NCI-H1105 treated with DMSO at 0.1 percent for 48 hours (cell line): Measurements from ENCODE around the gene FHOD1.

Experiments
- DNase-seq: peaks from one replicate; lab custom pipeline; 2025; lab: John Stamatoyannopoulos, UW

Gene FHOD1

DNA sequence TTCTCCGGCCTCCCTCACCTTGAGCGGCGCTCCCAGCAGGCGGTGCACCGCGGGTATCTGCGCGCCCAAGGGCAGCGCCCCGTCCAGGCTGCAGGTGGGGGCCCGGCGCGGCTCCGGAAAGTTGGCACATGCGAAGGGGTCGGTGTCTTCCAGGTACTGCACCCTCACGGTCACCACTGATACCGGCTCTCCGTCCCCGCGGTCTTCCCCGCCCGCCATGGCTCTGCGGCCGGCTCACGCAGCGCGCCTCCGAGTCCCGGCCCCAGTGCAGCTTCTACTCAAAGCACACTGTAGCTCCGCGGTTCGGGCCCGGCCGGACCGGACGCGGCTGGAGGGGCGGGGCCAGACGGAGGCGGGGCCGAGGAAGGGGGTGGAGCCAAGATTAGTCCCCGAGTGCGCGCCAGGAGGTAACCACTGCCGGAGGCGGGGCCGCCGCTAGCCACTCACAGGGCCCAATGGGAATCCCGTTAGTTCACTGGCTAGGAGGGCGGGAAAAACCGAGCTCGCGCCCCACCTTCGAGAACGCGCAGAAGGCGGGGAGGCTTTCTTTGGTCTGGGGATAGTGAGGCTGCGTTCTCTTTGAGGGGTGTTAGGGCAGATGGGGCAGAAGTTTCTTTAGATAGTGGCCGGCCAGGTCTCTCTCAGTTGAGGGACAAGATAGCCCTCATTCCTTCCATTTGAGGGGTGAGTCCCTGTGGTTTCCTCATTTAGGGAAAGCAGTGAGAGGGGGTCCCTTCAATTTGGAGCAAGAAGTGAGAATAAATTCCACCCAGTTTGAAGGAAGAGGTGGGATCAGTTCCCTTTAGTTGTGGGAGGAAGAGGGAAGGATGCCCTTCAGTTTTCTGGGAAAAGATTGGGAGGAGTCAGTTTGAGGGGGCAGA lies at the start of gene FHOD1:
Gene FHOD1 (minus strand): TSS at position 290 of the 881 bp plus-strand sequence. CDS start 71 bp downstream, at position 219.
- peak; percentile 84 for DNase-seq

DNA sequence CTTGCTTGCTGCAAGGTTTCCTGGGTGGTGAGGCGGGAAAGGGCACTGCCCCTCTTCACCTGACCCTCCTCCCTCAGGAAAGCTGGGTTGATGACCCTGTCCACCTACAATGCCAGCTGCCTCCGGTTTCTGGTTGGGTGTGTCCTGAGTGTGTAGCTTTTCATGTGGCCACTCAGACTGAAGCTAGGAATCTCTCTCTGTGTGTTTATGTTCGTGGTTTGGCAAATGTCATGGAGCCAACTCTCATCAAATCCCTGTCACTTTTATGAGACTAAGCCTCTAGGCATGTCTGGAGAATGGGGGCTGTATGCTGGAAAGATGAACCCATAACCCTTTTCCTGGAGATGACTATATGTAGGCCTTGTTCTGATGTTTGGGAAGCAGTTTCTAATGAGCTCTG lies 49.1 kb upstream of the FHOD1 start:
- DNase-seq = no peak

DNA sequence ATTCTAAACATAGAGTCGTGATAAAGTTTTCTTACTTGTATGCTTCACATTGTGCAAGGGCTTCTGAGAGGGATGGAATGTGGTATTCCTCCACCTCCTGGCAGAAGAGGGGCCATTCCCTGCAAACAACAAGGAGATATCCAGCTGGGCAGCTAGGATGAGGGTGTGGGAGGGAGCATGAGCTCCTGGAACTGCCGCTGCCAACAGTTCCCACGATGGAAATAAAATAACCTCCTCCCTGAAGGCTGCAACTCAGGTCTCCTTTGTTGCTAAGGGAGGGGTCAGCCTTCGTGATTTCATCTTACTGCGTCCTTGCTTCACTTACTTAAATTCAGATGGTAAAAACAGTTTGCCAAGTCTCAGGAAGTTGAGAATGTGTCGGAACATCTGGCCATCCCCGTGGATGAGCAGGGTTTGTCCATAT lies 47.7 kb upstream of the FHOD1 start:
- no peak for DNase-seq

DNA sequence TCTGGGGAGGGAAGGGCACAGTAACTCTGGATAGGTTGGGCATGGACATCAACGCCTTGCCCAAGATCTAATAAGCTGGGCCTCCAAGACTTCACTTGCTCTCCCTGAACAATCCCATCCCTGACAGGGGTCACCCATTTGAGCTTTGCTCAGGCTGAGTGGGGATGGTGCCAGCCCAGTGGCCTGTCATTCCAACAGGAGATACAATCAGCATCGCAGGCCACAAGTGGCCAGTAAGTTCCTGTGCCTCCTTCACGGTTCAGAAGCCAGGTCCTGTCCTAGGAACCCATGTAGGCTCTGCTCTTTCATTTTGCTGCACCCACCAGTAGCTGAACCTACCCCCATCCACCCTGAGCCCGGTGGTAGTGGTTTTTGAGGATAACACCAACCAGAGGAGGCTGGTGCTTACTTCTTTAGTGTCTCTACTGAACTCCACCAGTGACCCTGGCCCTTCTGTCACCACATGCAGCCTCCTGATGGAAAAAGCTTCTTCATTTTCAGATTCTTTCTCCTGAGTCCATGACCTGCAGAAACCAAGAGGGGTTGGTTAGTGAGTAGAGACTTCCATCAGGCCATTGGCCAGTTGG lies 47.0 kb upstream of the FHOD1 start:
- no peak for DNase-seq

DNA sequence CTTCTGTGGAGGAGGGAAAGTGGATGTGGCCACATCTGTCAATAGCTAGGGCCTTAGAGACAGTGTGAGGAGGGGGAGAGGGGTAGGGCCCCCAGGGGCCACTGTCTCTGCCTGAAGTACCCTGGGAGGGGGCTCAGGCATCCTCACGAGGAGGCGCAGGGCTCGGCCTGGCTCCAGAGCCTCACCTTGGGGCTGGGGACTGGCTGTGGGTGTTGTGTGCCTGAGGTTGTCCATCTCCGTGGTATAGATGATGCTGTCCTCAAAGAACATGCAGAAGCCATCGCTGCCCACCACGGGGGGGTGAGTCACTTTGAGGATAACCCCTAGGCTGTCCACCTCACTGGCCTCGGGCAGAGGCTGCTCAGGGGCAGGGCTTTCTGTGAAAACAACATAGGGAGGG lies 44.2 kb upstream of the FHOD1 start:
- DNase-seq = no peak

DNA sequence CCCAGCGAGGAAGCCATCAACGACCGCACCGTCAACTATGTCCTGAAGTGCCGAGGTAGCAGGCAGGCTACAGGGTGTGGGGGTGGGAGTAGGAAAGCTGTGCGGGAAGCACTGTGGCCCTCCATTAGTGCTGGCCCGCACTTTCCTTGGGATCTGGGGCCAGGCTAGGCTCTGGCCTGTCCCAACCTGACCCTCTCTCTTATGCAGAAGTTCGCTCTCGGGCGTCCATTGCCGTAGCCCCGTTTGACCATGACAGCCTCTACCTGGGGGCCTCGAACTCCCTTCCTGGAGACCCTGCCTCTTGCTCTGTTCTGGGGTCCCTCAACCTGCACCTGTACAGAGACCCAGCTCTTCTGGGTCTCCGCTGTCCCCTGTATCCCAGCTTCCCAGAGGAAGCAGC lies 40.7 kb upstream of the FHOD1 start:
- DNase-seq = no peak

DNA sequence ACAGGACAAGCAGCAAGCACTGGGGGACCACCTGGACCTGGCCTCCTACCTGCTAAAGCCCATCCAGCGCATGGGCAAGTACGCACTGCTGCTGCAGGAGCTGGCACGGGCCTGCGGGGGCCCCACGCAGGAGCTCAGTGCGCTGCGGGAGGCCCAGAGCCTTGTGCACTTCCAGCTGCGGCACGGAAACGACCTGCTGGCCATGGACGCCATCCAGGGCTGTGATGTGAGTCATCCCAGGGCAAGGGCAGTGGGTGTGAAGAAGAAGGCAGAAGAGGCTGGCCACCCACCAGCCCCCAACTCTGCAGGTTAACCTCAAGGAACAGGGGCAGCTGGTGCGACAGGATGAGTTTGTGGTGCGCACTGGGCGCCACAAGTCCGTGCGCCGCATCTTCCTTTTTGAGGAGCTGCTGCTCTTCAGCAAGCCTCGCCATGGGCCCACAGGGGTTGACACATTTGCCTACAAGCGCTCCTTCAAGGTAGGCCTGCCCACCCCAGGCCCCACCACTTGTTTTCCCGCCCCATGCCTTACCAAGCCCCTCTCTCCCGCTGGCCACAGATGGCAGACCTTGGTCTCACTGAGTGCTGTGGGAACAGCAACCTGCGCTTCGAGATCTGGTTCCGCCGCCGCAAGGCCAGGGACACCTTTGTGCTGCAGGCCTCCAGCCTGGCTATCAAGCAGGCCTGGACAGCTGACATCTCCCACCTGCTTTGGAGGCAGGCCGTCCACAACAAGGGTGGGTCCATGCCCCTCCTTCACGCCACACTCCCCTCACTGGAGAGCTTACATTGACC lies 39.4 kb upstream of the FHOD1 start:
- DNase-seq = no peak

DNA sequence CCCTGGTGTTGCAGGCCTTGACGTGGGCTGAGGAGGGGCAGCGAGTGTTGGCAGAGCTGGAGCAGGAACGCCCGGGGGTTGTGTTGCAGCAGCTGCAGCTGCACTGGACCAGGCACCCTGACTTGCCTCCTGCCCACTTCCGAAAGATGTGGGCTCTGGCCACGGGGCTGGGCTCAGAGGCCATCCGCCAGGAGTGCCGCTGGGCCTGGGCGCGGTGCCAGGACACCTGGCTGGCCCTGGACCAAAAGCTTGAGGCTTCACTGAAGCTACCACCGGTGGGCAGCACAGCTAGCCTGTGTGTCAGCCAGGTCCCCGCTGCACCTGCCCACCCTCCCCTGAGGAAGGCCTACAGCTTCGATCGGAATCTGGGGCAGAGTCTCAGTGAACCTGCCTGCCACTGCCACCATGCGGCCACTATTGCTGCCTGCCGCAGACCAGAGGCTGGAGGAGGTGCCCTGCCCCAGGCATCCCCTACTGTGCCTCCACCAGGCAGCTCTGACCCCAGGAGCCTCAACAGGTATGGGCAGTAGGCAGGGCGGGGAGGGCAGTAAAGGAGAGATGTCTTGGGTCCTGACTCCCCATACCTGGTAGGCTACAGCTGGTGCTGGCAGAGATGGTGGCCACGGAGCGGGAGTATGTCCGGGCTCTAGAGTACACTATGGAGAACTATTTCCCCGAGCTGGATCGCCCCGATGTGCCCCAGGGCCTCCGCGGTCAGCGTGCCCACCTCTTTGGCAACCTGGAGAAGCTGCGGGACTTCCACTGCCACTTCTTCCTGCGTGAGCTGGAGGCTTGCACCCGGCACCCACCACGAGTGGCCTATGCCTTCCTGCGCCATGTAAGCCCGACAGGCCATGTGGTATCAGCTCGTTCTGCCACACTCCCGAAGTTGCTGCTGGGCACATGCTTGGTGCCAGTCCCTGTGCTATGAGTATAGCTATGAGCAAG lies 37.7 kb upstream of the FHOD1 start:
- peak; percentile 75 for DNase-seq

DNA sequence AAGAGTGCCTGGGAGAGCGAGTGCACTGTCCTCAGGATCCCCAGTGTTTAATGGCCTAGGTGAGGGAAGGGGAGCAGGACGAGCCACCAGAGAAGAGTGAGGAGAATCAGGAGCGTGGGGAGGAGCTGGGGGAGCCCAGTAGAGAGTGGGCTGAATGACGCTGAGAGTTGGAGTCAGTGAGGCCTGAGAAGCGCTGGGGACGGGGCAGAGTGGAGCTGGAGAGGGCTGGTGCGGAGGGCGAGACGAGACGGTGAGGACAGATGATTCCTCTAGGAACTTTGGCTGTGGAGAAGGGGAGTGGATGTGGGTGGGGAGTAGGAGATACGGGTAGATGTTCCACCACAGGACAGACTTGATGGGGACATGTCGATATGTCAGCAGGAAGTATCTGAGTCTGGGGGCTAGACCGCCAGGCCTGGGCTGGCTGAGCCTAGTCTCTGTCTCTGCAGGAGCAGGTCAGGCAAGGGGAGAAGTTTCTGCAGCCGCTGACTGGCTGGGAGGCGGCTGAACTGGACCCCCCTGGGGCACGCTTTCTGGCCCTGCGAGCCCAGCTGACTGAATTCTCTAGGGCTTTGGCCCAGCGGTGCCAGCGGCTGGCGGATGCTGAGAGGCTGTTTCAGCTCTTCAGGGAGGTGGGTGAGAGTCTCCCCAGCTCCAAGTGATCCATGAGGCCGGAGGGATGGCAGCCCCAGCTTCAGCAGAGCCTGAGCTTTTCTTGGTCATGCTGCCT lies 36.7 kb upstream of the FHOD1 start:
- DNase-seq = no peak

DNA sequence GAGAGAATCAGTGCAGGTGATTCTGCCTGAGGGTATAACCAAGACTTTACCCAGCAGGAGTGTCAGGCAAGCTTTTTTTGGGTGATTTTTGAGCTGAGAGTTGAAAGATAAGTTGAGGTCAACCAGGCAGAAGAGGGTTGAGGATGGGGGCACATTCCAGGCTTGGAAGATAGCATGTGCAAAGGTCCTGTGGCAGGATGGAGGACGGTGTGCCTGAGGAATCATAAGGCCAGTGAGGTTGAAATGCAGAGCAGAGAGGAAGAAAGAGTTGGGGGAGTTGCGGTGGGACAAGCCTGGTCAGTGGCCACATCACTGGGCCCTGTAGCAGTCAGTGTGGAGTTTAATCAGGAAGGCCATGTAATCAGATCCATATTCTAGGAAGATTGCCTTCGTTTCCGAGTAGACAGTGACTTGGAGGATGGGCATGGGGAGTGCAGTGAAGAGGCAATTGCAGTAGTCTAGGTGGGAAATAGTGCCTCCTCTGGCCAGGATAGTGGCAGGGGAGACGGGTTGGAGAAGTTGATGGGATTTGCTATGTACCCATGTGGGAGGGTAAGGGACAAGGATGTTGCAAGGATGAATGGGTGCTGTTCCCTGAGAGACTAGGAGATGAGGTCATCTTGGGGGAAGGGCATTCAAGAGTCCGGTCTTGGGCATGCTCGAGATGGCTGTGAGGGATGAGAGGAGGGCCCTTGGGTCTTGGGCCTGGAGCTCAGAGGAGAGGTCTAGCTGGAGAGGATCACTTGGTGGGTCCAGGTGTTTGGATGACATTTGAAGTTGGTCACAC lies 36.0 kb upstream of the FHOD1 start:
- DNase-seq = no peak

DNA sequence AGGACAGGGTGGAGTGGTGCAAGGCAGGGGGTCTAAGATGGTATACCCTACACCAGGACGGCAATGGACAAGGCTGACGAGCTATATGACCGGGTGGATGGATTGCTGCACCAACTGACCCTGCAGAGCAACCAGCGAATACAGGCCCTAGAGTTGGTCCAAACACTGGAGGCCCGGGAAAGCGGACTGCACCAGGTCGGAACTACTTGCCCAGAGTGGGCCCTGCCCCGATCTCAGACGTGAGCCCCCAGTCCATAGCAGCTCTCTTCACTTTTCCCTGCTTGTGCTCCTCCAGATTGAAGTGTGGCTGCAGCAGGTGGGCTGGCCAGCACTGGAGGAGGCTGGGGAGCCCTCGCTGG lies 35.1 kb upstream of the FHOD1 start:
- DNase-seq = no peak

DNA sequence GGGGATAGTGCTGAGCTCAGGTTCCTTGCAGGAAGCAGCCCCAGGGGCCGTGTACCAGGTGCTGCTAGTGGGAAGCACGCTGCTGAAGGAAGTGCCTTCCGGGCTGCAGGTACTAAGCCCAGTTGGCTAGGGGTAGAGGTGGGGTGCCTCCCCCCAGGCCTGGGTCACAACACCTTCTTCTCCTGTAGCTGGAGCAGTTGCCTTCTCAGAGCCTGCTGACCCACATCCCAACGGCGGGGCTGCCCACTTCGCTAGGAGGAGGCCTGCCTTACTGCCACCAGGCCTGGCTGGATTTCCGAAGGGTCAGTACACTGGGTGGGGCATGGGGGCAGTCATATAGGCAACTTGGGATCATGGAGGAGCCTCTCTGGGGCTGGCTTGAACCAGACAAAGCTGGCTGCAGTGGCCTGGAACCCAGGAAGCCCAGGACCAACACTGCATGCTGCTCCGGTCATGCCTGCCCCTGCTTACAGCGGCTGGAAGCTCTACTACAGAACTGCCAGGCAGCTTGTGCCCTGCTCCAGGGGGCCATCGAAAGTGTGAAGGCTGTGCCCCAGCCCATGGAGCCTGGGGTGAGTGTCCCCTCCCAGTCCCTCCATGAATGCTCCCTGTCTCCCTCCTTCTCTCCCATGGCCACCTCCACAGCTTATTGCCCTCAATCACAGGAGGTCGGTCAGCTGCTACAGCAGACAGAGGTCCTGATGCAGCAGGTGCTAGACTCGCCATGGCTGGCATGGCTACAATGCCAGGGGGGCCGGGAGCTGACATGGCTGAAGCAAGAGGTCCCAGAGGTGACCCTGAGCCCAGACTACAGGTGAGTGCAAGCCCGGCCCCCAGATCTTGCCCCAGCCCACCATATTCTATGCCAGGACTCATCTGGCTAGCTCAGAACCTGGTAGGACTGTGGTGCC lies 34.5 kb upstream of the FHOD1 start:
- no peak for DNase-seq

DNA sequence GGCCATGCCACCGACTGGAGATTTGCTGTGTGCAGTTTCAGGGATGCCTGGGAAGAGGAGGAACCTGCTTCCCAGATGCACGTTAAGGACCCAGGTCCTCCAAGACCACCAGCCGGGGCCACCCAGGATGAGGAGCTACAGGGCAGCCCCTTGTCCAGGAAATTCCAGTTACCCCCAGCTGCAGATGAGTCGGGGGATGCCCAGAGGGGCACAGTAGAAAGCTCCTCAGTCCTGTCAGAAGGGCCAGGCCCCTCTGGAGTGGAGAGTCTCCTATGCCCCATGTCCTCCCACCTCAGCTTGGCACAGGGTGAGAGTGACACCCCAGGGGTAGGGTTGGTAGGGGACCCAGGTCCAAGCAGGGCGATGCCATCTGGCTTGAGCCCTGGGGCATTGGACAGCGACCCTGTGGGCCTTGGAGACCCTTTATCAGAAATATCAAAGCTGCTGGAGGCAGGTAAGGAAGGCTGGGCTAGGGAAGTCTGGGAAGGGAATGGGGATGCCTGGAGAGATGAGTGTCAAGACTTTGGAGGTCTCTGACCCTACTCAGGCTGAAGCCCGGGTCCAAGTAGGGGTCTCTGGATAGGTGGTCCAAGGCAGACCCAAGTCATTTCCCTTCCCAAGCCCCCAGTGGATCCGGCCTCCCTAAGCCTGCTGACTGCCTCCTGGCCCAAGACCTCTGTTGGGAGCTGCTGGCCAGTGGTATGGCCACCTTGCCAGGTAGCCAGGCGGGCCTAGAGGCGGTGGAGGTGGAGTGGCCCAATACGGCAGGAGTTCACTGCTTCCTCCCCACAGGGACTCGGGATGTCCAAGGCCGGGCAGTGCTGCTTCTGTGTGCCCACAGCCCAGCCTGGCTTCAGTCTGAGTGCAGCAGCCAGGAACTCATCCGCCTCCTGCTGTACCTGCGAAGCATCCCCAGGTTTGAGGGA lies 33.1 kb upstream of the FHOD1 start:
- no peak for DNase-seq

DNA sequence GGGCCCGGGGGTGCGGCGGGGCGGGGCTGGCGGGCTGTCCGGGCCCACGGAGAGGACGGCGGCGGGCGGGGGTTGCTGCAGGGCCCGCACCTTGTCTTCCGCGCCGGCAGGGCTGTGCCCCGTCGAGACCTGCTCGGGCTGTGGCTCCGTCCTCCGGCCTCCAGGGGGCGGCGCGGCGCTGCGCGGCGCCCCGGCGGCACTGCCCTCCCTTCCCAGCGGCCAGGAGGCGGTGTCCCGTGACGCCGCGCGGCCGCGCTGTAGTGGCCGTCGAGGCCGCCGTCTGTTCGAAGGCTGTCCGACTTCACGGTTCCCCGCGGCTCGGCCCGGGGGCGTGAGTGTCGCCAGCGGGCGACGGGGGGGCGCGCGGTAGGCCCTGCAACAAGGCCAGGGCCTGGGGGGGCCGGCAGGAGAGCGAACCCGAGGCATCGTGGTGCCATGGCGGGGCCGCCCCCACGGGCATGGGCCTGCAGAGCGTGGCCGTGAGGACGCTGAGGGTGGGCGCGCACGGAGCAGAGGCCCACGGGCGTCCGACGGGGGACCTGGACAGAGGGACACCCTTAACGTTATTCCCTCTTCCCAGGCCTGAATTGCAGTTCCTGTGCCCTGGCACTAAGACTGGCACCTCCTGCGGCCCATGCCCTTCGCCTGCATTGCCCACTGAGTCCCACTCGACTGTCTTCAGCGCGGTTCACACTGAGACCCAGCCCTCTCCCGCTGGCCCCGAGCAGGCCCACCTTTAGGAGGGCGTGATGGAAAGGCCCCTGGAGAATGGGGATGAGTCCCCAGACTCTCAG lies 32.2 kb upstream of the FHOD1 start, which contains the start of gene PLEKHG4:
Gene PLEKHG4 (plus strand): TSS at position 237 of the 794 bp plus-strand sequence. CDS start 513 bp downstream, at position 750.
- DNase-seq = peak; percentile 51

DNA sequence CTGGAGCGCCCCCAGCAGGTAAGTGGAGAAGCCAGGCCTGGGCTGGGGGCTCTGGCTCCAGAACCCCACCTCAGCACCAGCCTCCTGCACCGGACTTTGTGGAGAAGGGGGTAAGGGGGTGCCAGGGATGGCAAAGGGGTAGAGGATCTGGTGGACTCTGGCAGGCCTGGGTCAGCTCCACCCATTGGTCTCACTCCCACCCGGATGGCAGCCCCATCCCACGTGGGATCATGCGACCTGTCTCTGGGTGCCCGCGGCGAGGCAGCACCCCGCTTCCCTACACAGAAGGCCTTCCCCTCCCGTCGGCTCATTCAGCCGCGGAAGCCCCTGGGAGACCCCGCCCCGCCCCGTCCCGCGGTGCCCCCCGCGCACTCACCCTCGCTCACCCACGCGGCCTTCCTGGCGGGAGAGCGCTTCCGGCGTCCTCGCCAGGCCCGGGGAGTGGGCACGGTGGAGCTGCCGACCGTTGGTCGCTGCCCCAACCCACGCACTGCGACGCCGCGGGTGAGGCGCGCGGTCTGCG lies 31.6 kb upstream of the FHOD1 start:
- DNase-seq = no peak

DNA sequence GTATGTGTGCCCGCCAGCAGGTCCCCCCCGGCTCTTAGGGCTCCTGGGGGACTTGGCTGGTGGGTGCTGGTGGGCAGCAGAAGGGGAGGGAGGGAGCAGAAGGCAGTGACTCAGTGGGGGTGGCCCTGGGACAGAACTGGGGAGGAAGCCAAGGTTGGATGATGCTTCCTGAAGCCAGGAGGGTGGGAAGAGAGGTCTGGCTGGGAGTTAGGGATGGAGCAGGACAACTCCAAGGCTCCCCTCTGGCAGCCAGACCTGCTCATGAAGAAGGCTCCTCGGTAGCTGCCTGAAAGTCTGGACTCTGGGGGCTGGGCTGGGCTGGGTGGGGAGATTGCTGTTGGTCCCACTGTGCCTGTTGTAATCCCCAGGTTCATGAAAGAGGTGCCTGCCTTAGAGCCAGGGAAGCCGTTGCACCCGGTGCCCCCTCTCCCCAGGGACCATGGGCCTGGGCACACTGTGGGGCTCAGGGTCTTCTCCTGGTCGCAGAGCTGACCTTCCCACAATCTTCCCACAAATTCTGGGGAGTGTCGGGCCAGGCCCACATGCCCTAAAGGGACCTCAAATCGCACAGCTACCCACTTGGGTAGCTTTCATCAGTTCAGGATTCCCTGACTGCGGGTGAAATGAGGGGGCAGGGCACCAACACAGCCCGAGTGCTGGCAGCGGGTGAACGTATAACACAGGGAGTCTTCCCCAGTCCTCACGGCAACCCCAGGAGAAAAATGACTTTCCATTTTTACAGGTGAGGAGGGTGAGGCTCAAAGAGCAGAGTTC lies 30.9 kb upstream of the FHOD1 start:
- DNase-seq = no peak
